Measurements from ENCODE around the gene SPATA12. TPM values are rescaled to one million over a fixed set of nuclear protein-coding genes. Genes with fewer than 3 reads are reported as not detected.
"Not testable (repeated sequence)": the region's sequence is repeated elsewhere in the genome, so short reads cannot be mapped to it uniquely, and the experiment has no call there.

SPATA12 gene
- total RNA-seq, 4 donors from 2014 or later, result not detected

DNA sequence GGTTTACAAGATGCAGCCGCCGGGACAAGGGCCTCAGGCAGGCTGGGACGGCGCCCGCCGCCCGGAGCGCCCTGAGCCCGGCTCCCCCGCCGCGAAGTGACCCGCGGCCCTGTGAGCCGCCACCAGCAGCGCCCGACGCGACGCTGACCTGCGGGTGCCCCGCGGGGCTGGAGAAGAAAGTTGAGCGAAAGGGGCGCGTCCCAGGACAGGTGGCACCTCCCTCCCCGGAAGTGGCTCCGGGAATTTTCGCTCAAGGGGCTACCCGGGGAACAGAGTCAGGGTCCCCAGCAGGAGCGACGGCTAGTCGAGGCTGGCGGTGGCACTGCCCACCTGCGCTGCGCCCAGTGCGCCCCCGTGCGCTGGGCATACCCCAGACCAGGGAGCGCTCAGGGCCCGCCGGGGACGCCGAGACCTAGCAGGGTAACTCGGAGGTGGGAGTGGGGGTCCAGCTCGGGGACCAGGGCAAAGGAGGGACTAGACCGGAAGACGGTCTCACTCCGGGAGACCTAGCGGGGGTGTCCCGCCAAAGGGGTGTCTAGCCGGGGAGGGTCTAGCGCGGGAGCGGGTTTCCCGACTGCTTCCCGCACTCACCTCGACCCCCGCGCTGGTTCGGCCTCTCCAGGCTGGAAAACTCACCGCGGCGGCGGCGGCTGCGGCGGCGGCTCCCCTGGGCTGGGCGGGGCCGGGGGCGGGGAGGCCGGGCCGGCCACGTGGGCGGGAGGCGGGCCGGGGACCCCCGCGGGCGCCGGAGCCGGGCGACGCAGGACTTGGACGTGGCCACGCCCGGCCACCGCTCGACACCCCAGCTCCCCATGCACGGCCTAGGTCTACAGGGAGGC, 18.4 kb downstream of the SPATA12 start:
- peak overlapping the region; percentile 61 for H3K4me3 ChIP-seq (ENCODE audit: low read depth, poor library complexity, severe bottlenecking)
- TF ChIP-seq, protein P1, sequence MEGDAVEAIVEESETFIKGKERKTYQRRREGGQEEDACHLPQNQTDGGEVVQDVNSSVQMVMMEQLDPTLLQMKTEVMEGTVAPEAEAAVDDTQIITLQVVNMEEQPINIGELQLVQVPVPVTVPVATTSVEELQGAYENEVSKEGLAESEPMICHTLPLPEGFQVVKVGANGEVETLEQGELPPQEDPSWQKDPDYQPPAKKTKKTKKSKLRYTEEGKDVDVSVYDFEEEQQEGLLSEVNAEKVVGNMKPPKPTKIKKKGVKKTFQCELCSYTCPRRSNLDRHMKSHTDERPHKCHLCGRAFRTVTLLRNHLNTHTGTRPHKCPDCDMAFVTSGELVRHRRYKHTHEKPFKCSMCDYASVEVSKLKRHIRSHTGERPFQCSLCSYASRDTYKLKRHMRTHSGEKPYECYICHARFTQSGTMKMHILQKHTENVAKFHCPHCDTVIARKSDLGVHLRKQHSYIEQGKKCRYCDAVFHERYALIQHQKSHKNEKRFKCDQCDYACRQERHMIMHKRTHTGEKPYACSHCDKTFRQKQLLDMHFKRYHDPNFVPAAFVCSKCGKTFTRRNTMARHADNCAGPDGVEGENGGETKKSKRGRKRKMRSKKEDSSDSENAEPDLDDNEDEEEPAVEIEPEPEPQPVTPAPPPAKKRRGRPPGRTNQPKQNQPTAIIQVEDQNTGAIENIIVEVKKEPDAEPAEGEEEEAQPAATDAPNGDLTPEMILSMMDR (IDR thresholded peaks at IDR 0.05), result no peak
- TF ChIP-seq POLR2A (IDR thresholded peaks at IDR 0.05), result no peak
- DNase-seq (ENCODE audit: low spot score in 2 of 2), result peak in 1 of 2 donors; percentile 89
- intact Hi-C loops (cut with DNase I; ENCODE audit: low total_unique reads), result no loop called here
- 1% methylated on average over 32 to 60 of the region's 91 CpGs for WGBS, 2 donors

DNA sequence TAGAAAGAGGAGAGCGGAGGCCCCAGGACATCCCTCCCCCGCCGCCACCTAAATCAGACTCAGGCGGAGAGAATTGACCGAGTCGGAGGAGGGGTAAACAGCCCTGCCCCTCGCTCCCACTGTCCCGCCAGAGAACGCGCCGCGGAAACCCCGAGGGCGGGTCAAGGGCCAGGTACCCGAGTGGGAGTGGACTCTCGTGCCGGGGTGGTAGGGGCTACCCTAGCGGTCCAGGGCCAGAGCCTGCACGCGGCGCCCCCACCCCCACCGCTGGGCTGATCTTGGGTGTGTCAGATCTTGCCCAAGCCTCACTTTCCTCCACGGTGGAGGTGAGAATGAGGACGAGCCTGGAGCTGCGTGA, 19.0 kb downstream of the SPATA12 start:
- DNase-seq (ENCODE audit: low spot score in 2 of 2), result peak in 1 of 2 donors; percentile 91

DNA sequence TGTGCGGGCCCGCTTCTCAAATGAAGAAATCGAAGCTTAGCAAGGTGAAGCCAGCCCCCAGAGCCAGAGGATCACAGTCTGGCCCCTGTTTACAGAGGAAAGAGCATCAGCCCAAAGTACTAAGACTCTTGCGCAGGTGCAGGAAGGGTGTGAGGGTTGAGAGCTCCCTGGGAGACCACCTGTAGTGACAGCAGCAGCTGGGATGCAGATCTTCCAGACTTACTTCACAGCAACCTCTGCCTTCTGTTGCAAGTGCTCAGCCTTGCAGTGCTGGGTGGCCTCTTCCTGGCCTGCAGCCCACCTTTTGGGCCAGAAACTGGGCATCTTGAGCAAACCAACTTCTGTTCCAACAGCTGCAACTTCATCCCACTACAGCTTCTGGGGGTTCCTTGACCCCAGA, 19.7 kb downstream of the SPATA12 start:
- TF ChIP-seq, protein P1 (IDR thresholded peaks at IDR 0.05), result no peak
- TF ChIP-seq POLR2A (IDR thresholded peaks at IDR 0.05), result no peak
- intact Hi-C loops (cut with DNase I; ENCODE audit: low total_unique reads), result no loop called here
- DNase-seq (ENCODE audit: low spot score in 2 of 2), result no peak
- H3K4me3 ChIP-seq (ENCODE audit: low read depth, poor library complexity, severe bottlenecking), result no peak overlapping the region
- 95% methylated on average over 4 of the region's 4 CpGs for WGBS, 2 donors

More for the DNA sequence above, 19.0 kb downstream of the SPATA12 start:
- 8 to 11% methylated on average over 17 to 24 of the region's 25 CpGs for WGBS, 2 donors
- H3K4me3 ChIP-seq (ENCODE audit: low read depth, poor library complexity, severe bottlenecking), result peak overlapping the region; percentile 30
- intact Hi-C loops (cut with DNase I; ENCODE audit: low total_unique reads), result no loop called here
- TF ChIP-seq, protein P1 (IDR thresholded peaks at IDR 0.05), result no peak
- TF ChIP-seq POLR2A (IDR thresholded peaks at IDR 0.05), result no peak

DNA sequence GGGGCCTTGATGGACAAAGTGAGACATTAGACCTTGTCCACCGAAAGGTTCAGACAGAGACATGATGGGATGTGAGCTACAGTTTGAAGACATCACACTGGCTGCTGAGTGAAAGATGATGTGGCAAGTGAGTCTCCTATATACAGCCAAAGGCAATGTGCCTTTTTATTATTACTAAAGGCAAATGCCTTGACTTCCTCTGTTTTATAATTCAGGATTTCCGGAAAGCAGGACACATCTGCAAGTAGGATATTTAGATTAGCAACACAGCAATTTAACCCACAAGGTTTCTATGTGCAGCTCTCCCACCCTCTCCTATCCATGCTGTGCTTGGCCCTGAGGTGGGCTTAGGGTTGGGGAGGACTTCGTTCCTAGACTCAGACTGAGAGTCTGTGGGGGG, 20.7 kb downstream of the SPATA12 start:
- no peak overlapping the region for H3K4me3 ChIP-seq (ENCODE audit: low read depth, poor library complexity, severe bottlenecking)
- 76 to 88% methylated on average over 3 of the region's 3 CpGs for WGBS, 2 donors
- TF ChIP-seq POLR2A (IDR thresholded peaks at IDR 0.05), result no peak
- TF ChIP-seq, protein P1 (IDR thresholded peaks at IDR 0.05), result no peak
- no peak for DNase-seq (ENCODE audit: low spot score in 2 of 2)
- intact Hi-C loops (cut with DNase I; ENCODE audit: low total_unique reads), result no loop called here

DNA sequence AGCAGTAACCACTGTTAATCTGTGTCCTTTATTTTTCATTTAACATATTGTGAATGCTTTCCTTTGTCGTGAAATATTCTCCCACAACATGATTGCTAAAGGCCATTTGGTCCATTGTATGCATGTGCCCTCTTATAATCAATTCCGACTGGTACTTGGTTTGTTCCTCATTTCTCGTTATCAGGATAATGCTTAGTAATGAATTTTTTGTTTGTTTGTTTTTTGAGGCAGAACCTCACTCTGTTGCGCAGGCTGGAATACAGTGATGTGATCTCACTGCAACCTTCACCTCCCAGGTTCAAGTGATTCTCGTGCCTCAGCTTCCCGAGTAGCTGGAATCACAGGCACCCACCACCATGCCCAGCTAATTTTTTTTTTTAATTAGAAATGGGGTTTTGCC, 22.0 kb downstream of the SPATA12 start:
- H3K4me3 ChIP-seq (ENCODE audit: low read depth, poor library complexity, severe bottlenecking), result no peak overlapping the region
- TF ChIP-seq, protein P1 (IDR thresholded peaks at IDR 0.05), result no peak
- TF ChIP-seq POLR2A (IDR thresholded peaks at IDR 0.05), result no peak
- no peak for DNase-seq (ENCODE audit: low spot score in 2 of 2)
- 93 to 94% methylated on average over 6 of the region's 6 CpGs for WGBS, 2 donors
- intact Hi-C loops (cut with DNase I; ENCODE audit: low total_unique reads), result loop anchor here (2.0 kb wide), 1 partner anchor 90 kb away; no protein-coding TSS in a partner anchor

DNA sequence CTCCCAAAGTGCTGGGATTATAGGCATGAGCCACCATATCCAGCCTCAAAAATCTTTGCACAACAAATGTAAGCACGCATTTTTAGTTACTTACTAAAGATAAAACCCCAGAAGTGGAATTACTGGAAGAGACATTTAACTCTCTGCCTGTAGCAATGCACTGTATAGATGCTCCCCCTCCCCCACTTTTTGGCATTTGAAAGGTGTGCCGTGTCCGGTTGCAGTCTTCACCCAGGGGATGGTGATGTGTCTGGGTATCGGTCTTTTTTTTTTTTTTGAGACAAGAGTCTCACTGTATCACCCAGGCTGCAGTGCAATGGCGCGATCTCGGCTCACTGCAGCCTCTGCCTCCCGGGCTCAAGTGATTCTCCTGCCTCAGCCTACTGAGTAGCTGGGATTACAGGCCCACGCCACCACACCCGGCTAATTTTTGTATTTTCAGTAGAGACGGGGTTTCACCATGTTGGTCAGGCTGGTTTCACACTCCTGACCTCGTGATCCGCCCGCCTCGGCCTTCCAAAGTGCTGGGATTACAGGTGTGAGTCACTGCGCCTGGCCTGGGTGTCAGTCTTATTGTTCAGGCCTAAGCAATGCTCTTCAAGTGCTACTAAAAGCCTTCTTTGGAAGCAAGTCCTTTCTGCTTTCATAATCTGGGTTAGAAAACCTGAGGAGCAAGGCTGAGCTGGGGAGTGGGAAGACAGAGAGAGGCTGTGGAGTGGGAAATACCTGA, 23.0 kb downstream of the SPATA12 start:
- WGBS, 2 donors, result 92 to 95% methylated on average over 16 of the region's 16 CpGs
- intact Hi-C loops (cut with DNase I; ENCODE audit: low total_unique reads), result loop anchor here (2.0 kb wide), 1 partner anchor 91 kb away; no protein-coding TSS in a partner anchor
- H3K4me3 ChIP-seq (ENCODE audit: low read depth, poor library complexity, severe bottlenecking); DNase-seq (ENCODE audit: low spot score in 2 of 2): not testable (repeated sequence)
